ENCODE data around the gene SH3GL2.

Gene SH3GL2

DNA sequence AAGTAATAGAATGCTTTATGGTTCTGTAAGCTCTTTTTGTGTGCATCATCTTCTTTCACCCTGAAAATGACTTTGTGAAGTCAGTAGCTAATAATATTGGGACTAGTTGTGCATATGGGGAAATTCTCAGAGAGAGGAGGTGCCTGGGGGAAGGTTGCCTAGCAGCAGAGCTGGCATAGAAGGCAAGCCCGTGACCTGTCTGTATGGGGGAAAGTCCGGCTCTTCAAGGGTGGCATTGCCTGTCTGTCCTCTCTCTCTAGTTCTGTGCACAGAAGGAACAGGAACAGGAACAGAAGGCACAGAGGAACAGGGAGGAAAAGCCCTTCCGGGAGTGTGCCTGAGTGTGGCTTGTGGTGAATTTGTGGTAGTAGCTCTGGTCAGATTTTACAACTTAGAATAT, 33.1 kb downstream of the SH3GL2 start:
- DNase-seq: no peak

DNA sequence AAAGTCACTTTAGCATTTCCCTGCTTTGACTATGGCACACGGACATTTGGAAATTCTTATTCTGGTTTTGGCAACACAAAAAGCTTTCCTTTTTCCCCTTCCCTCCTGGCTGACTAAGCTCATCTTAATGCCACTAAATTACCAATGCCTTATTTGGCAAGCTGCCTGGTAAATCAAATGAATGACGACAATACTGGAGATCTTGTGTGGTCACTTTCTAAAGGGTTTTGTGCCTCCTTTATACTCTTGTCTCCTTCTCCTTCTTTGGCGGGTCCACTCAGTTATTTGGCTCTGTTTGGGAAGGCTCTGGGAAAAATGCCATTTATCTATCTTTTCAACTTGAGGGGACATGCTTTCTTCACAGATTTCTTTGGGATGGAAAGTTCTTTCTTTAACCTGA, 34.9 kb downstream of the SH3GL2 start:
- DNase-seq: no peak

DNA sequence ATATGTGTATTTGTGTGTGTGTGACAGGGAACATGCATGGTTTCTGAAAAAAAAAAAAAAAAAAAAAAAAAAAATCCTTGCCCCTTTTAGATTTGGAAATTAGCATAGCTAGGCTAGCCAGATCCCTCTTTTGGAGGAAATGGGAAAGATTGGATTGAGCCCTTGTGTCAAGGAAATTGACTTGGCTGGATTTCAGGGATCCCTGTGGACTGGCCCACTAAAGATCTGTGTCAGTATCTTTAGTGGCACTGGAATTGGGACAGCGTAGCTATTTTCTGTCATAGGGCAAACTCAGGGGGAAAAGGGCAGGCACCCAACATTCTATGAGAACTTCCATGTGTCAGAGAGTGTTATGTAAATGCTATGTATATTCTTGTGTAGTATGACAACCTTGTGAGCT, 35.4 kb downstream of the SH3GL2 start:
- DNase-seq: no peak

DNA sequence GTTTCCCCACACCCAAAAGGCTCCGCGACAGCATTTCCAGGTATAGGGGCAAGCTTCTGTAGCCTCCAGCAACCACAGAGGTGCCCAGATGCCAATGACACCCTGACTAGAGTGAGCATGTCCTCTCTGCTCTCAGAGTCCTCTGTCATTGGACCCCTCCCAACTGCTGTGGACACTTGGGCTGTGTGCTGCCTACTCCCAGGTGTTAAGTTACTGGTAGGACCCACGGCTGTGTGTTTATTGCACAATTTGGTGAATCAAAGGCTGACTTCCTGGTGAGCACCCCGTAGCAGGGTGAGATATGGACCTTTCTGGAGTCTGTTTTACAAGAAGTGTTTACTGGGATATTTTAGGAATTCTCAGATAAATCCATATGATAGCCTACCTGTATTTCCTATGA, 36.0 kb downstream of the SH3GL2 start:
- no peak for DNase-seq

DNA sequence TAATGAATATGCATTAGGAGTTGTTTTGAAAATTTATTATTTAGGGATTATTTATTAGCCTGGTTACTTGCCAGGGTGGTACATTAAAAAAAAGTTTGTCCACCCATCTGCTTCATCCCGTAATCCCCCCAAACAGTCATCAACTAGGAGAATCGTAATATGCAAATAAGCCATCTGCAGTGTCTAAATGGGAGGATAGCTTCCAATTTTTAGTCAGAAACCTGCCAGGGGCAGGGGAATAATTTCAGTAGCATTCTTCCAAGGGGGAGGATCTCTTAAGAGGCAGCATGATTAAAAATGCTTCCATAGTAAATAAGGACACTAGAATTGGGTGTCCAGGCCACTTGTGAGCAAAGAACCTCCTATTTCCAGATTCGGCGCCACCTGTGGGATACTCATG, 43.3 kb downstream of the SH3GL2 start:
- no peak for DNase-seq

DNA sequence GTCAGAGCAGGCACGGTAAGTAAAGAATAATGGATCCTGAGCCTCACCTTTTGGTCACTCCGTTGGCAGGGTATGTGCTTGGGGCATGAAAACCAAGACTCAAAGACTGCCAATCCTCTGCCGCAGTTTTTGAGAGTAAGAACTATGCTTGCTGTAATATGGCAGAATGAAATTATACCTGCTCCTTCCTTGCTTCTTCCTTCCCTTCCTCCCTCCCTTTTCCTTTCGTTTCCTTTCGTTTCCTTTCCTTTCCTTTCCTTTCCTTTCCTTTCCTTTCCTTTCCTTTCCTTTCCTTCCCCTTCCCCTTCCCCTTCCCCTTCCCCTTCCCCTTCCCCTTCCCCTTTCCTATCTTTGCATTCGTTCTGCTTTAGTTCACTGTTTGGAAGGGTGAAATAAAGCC, 43.9 kb downstream of the SH3GL2 start:
- DNase-seq: no peak

DNA sequence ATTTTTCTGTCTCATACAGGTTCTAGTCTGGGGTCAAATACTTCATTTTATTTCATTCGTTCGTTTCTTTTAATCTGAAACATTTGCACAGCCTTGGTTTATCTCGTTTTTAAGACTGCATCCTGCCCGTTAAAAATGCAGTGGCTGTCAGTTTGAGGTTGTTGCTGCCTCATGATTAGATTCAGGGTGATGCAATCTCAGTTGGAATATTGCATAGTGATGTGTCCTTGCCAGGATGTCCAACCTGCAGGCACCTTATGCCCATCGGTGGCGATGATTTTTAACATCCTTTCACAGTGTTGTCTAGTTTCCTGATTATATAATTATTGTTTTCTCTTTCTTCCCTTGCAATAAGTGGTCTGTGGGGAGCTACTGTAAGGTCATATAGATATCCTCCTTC, 45.1 kb downstream of the SH3GL2 start:
- DNase-seq: no peak

DNA sequence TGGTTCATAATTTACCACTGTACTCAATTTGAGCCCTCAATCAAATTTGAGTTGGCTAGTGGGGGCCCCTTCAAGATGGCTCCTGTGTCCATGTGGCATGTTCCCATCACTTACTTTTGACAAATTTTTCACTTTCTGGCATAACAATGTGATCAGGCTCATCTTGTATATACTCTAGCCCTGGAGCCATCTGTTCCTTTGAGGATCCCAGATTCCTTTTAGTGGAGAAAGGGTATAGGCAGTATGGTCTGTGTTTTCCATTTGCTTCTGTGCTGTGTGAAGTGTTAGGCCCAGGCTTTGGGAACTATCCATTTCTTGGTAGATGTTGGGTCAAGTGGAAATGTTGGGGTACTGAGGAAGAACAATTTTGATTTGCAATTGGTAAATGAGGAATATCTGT, 45.7 kb downstream of the SH3GL2 start:
- DNase-seq: no peak

DNA sequence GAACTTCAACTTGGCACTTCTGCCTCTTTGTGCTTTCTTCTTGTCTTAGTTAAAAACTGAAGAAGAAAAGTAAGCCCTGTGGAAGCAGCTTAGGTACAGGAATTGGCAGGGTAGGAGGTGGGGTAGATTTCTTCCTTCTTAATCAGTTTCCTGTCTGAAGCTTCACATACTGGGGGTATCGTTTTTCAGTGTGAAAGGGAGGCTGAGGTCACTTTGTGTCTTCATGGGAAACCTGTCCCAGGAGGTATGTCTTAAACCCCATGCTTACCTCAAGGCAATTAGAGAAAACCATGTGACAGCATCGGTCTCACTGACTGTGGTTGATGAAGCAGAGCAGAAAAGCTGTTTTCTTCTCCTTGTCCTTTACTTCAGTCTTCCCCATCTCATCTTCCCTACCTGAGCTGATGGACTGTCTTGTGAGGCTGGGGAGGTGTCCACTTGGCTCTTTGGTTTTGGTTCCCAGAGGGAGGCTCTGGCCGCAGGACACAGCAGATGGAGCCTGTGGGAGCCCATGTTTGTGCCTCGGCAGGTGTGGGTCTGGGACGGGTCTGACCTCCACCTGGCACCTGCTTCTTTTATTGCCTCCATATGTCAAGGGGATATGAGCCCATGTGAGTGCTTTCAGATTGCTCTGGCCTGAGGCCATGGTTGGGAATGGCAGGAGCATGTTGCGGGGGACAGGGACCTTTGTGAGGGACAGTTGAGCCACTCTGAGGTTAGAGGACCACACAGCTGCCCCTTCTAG, 47.0 kb downstream of the SH3GL2 start:
- no peak for DNase-seq

DNA sequence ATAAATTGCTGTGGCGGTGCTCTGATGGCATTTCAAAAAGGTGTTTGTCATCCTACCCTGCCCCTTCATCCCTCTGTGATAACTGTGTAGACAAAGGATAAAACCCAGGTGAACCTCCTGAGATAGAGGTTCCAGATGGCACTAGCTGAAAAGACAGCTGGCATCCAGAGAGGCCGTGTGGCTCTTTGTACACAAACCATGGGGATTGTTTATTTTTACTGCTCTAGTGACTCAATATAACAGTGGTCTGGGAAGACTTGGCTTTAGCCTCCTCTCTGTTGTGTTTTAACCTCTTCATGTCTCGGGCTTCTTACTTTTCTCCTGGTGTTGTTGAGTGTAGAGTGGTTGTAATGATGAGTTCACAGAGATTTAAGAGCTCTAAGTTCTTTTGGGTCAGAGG, 48.8 kb downstream of the SH3GL2 start:
- DNase-seq: no peak

DNA sequence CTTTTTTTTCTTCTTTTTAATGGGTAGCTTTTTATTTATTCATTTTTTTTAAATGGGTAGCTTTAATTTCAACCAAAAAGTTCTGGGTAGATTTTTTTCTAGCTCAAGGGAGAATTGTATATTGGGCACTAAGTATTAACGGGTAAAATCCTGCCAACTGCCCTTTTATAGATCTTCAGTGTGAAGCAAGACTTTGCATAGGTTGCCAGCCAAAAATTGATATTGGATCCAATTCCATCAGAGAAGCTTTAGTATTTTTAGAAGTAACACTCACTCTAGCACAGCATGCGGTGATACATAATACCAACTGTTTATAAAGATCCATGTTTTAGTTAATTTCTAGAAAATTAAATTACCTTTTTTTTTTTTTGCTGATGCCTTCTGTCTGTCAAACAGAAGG, 49.8 kb downstream of the SH3GL2 start:
- DNase-seq: no peak

DNA sequence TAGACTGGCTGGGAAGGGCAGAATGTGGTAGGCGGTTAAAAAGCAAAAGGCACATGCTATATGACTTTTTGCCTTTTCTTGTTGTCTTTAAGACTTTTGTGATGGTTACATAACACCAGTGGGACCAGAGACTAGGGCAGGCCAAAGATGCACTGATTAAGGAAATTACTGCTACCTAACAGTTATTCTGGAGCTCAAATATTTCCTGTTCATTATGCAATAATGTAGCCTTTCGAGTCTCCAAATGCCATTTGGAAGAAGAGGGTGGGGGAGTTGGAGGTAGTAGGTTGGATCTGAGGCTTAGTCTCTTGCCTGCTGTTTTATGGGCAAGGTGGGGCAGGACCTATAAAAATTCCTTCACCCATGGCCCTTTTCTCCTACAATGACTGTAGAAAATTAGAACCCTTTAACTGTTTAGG, 51.7 kb downstream of the SH3GL2 start:
- no peak for DNase-seq

DNA sequence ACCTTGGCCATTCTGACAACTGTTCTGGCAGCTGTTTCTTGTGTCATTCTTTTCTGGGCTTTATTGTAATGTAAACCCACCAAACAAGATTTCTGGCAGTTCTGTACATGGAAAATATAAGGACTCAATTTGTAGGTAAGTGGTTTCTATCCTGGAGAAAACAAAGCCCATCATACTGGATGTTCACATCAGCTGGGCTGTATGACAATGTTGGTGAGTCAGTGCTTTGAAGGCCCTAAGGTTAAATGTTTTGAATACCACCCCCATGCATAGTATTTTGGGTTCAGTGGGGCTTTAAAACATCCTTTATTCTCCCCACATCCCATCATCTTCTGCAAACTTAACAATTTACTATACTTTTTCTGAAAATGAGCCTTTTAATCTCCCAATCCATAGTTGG, 52.5 kb downstream of the SH3GL2 start:
- DNase-seq: no peak

DNA sequence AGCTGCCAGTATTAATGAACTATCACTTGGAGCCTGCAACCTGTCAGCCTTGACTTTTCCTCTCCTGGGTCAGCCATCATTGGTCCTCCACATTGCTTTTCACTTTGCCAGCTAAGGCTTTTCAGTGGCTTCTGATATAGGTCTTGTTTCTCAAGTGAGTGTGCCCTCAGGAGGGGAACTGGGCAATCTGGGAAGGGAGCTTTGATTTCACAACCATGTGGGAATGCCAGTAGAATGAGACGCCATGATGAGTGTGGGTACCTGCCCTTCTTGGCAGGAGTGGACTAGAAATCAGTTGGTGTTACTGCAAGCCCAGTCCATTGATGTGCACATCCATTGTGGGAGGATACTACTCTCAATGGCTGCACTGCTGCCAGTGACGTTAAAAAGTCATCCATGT, 54.1 kb downstream of the SH3GL2 start:
- DNase-seq: no peak

DNA sequence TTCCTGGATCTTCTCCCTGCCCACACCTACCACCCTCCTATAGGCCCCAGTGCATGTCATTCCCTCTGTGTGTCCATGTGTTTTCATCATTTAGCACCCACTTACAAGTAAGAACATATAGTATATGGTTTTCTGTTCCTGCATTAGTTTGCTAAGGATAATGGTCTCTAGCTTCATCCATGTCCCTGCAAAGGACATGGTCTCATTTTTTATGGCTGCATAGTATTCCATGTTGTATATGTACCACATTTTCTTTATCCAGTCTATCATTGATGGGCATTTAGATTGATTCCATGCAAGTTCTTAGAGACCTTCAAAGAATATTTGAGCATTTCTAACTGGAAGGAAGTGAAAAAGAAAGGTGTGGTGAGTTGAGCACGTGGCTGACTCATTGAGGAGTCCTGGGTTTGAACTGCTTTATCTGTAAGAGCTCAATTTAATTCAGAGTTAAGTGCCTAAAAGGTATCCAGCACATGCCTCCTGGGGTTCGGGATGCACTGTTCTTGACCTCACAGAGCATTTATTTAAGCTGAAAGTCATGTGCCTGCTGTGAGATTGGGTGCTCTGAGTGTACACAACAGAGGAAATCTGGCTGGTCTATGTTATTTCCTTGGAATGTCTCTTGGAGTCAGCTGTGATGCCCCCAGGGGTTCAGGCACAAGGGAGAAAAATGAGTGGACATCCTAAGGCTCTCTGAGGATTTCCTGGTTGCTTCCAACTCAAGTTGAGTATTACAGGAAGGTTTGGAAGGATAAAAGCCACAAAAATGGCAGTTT, 56.4 kb downstream of the SH3GL2 start:
- DNase-seq: no peak

DNA sequence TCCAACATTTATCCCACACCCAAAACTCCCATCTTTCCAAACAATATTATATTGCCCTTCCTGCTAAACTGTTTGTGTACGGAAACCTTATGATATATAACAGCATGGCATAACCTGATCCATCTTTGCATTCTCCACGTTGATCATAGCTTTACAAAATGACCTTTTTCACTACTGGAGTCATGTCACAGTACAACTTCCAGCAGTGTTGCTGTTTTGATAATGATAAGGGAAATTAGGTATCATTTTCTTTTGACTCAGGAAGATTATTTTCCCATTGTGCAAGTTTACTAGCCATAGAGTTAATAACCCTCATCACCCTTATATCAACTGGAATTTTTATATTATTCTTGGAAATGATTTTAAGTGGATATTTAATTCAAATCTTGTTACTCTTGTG, 57.5 kb downstream of the SH3GL2 start:
- DNase-seq: no peak

DNA sequence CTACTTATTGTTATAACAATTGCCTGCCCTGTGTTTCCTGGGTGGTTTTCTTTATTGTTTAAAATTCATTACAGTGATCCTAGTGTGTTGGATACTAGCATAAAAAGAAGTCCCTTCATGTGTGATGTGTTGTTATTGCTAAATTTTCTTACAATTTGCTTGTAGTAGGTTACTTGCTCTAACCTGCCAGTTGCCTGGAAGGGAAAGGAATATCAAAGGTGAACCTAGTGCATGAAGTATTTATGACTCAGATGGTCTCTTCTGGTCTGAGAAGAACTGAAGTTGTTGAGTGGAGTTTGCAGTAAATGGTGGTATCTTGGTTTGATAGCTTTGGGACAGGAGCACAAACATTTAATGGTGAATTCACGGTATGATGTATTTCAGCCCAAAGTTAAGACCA, 58.0 kb downstream of the SH3GL2 start:
- no peak for DNase-seq

DNA sequence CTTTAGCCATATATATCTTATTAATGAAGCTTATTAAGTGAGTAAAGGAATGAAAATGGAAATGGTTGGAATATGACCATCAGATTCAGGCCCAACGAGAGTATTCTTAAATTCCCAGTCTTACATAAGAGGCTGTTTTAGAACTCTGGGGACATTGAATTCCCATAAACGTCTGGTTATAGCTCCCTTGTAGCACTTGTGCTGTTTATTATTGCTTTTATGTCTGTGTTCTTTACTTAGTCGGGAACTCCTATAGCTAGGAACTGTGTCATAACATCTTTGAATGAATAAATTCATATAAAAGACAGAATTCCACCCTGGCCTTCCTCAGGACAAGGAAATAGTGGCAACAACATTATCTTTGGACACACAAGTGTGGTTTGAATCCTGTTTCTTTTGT, 58.4 kb downstream of the SH3GL2 start:
- no peak for DNase-seq

DNA sequence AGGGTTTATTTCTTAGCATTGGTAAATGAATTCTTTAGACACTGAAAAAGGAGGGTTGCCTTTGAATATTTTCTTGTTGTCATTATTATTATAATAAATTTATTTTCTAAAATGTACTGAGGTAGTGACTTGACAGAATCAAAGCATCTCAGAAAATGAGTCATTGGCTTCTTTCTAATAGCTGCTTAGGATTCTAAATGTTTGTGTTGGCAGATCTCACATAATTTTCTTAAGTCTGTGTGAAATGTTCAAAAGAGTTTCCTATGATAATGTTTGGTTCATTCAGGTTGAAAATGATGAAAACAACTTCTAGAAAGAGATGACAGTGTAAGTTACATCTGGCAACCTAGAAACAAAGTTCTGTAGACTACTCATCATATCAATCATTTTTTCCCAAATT, 69.7 kb downstream of the SH3GL2 start:
- DNase-seq: no peak

DNA sequence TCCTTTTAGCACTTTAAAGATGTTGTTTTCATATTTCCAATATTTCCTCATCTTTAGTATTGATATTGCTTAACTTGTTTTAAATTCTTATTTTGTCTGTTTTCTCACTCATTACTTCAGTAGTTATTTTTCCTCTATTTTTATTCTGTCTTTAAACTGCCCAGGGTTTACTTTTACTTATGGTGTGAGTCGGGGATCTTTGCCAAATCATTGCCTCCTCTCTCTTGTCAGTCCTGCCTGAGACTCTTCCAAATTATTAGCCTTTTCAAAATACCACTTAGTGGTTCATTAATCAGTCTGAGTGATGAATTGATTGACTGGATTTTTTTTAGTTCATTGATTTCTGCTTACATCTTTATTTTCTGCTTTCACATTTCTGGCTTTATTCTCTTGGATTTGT, 72.9 kb downstream of the SH3GL2 start:
- no peak for DNase-seq

DNA sequence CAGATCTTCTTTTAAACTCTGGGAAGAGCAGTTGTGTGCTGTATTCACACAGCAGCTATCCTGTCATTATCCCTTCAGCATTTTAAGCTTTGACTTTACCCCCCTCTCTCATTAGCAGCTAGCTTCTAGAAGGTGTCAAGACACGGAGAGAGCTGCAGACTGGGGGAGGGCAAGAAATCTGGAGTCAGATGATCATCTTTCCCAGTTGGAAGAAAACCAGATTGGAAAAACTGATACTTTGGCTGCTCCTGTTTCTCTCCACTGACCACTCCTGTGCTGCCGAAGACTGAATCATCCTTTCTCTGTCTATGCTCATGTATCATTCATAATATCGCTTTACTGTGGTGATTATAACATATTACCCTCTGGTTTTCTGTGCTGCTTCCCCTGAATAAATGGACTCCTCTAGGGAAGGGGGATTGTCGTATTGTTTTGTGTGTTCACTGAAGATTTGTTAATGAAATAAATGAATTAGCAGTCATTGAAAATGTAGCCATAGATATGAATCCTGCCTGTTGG, 75.1 kb downstream of the SH3GL2 start:
- no peak for DNase-seq

DNA sequence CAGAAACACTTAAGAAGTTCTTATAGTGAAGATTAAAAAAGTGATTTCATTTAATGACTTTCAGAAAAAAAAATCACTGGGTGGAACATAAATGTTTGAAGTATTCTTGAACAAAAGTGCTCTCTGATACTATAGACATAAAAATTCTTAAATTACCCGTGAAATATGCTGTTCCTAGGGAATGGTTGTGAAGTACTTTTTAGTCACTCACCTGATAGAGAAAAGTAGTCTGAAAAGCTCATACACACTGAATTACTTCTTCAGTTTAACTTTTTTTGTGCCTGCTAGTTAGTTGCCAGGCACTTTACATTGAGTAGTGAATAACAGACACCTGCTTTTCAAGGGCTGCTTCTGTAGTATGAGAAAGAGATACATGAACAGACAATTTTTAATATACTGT, 78.0 kb downstream of the SH3GL2 start:
- no peak for DNase-seq

DNA sequence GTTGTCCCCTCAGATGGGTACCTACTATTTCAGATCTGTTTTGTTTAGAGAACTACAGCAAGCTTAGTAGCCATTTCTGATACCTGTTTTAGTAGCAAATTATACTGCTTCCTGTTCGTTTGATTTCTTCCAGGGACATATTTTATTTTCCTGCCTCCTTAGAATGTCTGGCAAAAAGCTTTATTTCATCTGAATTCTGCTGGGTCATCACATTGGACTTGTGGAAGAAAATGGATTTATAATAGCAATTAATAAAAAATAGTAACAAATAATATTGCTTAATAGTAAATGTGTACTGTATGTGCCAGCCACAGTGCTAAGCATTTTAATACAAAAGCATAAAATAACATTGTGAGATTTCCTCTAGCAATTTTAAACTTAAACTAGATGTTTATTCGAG, 79.4 kb downstream of the SH3GL2 start:
- no peak for DNase-seq

DNA sequence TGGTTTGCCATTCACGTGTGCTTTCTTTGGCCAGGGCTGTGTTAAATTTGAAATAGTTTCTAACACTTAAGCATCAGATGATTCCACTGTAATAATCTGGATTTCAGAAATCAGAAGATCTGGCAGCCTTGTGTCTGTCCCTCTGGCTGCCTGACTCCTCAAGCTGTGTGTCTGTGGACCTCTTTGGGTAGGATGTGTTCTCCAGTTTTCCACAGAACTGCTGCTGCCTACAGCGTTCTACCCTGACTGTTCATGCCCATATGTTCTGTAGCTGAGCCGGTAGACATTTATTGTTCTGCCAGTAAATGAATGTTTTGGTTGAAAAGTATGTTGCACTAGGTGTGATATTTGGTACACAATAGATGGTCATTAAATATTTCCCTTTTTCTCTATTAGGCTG, 81.3 kb downstream of the SH3GL2 start:
- DNase-seq: no peak

DNA sequence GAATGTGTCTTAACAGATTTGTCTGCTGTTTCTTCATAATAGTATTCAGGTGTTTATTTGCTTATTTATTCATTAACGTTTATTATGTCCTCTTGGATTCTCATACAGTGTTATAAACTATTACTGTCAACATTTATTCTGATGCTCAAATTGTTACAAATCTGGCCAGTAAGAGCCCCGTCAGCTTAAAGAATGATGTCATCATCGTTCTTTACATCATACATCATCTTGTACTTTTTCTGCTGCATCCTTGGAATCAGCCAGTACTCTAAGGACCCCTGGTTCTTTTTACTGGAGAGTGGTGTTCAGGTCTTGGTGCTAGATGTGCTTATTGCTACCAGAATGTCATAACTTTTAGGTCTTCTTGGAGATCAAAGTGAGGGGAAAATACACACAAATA, 86.6 kb downstream of the SH3GL2 start:
- no peak for DNase-seq
